BLaER1 (cell line): ENCODE results near the gene SLC46A1.

Source experiments
- H3K27ac ChIP-seq: shearing (Covaris generic); formaldehyde crosslinking; 2 replicates; pipeline ENCODE4 v1.8.1; 2022
- H3K27me3 ChIP-seq: shearing (Covaris generic); formaldehyde crosslinking; 2 replicates; pipeline ENCODE4 v1.8.1; 2022
- H3K36me3 ChIP-seq: shearing (Covaris generic); formaldehyde crosslinking; 2 replicates; pipeline ENCODE4 v1.8.1; 2022
- H3K4me1 ChIP-seq: shearing (Covaris generic); formaldehyde crosslinking; 2 replicates; pipeline ENCODE4 v1.8.1; 2022
- H3K4me2 ChIP-seq: shearing (Covaris generic); formaldehyde crosslinking; 2 replicates; pipeline ENCODE4 v1.8.1; 2022
- H3K4me3 ChIP-seq: shearing (Covaris generic); formaldehyde crosslinking; 2 replicates; pipeline ENCODE4 v1.8.1; 2022
- H3K9ac ChIP-seq: shearing (Covaris generic); formaldehyde crosslinking; 2 replicates; pipeline ENCODE4 v1.8.1; 2022
- H3K9me3 ChIP-seq: shearing (Covaris generic); formaldehyde crosslinking; 2 replicates; pipeline ENCODE4 v1.8.1; 2022
- H4K20me1 ChIP-seq: shearing (Covaris generic); formaldehyde crosslinking; 2 replicates; pipeline ENCODE4 v1.8.1; 2022
- Cebpa-rat ChIP-seq: shearing (Covaris generic); IDR thresholded peaks from 2 replicates; pipeline ENCODE4 v1.8.1; 2022

SLC46A1 gene

DNA sequence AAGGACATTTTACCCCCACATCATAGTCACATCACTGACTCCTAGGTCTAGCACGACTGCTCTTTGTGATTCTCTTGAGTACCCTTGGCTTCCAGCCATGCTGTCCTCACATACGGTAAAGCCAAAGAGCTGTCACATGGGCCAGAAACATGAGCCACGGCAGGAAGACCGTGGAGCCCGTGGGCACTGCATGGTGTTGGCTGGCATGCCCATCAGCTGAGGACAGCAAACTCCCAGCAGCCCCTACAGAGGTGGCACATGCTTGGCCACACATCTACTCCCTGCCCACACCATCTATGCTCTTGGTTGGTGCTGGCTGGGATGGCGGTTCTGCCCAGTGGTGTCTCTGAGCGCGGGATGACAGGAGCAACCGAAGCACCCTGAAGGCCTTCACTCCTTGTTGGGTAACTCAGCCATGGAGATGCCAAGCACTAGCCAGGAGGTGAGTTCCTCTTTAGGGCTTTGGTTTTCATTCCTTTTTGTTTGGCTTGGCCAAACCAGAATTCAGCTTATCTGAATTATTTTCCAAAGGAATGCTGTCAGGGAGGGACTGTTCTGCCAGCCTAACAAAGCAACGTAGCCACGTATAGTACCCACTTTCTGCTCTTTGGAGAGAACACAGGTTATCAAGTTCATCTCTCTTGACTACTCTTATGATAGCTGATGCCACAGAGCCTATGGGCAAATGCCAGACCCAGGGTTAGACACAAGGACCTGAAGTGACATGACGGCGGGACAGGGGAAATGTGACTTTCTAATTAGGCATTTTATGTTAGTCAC is 60.4 kb downstream of the SLC46A1 start:
- Histone ChIP-seq H3K27me3 (no peaks in the 10 kb centered on the region), H4K20me1 (peaks cover 38% of the 10 kb centered on the region), H3K9me3 (no peaks in the 10 kb centered on the region), H3K4me1 (no peaks in the 10 kb centered on the region), H3K36me3 (peaks cover 99% of the 10 kb centered on the region), H3K9ac (no peak overlapping the region), H3K4me3 (no peak overlapping the region), H3K4me2 (no peak overlapping the region), H3K27ac (no peak overlapping the region)
- no peak for TF ChIP-seq Cebpa-rat
